ENCODE results near the gene CPEB3. TPM values are rescaled to one million over a fixed set of nuclear protein-coding genes. Genes with fewer than 3 reads are reported as not detected.

The CPEB3 gene
- total and polyA plus RNA-seq, 8 donors, result 2.1 to 7.0 (median 4.4) TPM

DNA sequence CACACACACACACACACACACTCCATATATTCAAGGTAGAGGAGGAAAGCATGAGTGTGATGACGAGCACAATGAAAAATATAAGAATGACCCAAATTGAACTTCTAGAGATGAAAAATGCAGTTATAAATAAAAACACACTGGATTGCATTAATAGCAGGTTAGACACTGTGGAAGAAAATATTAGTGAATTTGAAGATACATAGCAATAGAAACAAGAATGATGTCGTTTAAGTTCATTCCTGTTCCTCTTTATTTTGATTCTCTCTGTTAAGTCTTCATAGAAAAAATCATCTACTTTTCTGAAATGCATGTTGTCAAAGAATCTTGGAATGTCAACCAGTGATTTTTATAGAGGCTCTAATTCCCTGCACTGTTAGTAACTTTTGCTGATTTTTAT, 288.9 kb downstream of the CPEB3 start:
- H3K27ac ChIP-seq, result no peak overlapping the region
- no peaks in the 10 kb centered on the region for H3K4me1 ChIP-seq
- H3K27me3 ChIP-seq, result no peaks in the 10 kb centered on the region
- H3K4me3 ChIP-seq, result no peak overlapping the region
- ATAC-seq (no peak), FAIRE-seq (no peak), DNase-seq (no peak)
- no peaks in the 10 kb centered on the region for H3K9me3 ChIP-seq
- WGBS, 2 donors, result 97 to 99% methylated on average over 2 of the region's 2 CpGs
- intact Hi-C loops (cut with DNase I), result no loop called here
- peaks cover 0 to 15% (median 0%) of the 10 kb centered on the region in 3 donors for H3K36me3 ChIP-seq
- TF ChIP-seq, protein P1, sequence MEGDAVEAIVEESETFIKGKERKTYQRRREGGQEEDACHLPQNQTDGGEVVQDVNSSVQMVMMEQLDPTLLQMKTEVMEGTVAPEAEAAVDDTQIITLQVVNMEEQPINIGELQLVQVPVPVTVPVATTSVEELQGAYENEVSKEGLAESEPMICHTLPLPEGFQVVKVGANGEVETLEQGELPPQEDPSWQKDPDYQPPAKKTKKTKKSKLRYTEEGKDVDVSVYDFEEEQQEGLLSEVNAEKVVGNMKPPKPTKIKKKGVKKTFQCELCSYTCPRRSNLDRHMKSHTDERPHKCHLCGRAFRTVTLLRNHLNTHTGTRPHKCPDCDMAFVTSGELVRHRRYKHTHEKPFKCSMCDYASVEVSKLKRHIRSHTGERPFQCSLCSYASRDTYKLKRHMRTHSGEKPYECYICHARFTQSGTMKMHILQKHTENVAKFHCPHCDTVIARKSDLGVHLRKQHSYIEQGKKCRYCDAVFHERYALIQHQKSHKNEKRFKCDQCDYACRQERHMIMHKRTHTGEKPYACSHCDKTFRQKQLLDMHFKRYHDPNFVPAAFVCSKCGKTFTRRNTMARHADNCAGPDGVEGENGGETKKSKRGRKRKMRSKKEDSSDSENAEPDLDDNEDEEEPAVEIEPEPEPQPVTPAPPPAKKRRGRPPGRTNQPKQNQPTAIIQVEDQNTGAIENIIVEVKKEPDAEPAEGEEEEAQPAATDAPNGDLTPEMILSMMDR (IDR thresholded peaks at IDR 0.05), result no peak

DNA sequence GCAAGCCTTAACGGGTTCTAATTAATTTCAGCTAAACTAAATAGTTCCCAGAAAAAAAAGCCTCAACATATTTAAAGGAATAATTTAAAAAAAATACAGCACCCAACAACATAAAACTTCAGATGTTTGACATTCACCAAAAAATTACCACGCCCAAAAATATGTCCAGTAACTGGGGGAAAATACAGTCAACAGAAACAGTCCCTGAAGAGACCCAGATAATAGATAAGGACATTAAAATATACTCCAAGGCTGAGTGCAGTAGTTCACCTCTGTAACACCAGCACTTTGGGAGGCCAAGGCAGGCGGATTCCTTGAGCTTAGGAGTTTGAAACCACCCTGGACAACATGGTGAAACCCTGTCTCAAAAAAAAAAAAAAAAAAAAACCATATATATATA, 289.3 kb downstream of the CPEB3 start:
- 99% methylated on average over 3 of the region's 3 CpGs for whole genome bisulfite sequencing, 2 donors
- FAIRE-seq, result no peak
- no peaks in the 10 kb centered on the region for H3K27me3 ChIP-seq
- no peak overlapping the region for H3K4me3 ChIP-seq
- ATAC-seq, result no peak
- no peak for DNase-seq
- no peaks in the 10 kb centered on the region for H3K4me1 ChIP-seq
- H3K9me3 ChIP-seq, result no peaks in the 10 kb centered on the region
- H3K36me3 ChIP-seq, result peaks cover 0 to 15% (median 0%) of the 10 kb centered on the region in 3 donors
- TF ChIP-seq, protein P1 (IDR thresholded peaks at IDR 0.05), result no peak
- H3K27ac ChIP-seq, result no peak overlapping the region
- intact Hi-C loops (cut with DNase I), result no loop called here

Other genes with a start within 250 kb of the CPEB3 start
- gene MARCHF5, start 89 bp upstream of the CPEB3 start, total RNA-seq, result 10 to 100 TPM; 12.8 to 26.5 (median 14.1) TPM
- 10 to 100 TPM in 1 of 2 donors, 1 to 10 TPM in 1; 4.2 to 11.4 TPM for gene MARCHF5, start 89 bp upstream of the CPEB3 start, polyA plus RNA-seq

Data from pancreas (tissue), 10 donors.